HG02623 (cell line): ENCODE results near the gene BMERB1.
"Not testable (repeated sequence)": the region's sequence is repeated elsewhere in the genome, so short reads cannot be mapped to it uniquely, and the experiment has no call there.

Experiments used
- ATAC-seq: cut with Tn5 transposase; IDR thresholded peaks from one replicate; pipeline ENCODE4 v1.9.1; 2021; ENCODE audit warnings: moderate library complexity; ENCODE audit not compliant: unreplicated experiment

BMERB1 gene

GRCh38 chr16:15422222-15422621, 12.2 kb upstream of the BMERB1 start:
- ATAC-seq, result no peak

DNA sequence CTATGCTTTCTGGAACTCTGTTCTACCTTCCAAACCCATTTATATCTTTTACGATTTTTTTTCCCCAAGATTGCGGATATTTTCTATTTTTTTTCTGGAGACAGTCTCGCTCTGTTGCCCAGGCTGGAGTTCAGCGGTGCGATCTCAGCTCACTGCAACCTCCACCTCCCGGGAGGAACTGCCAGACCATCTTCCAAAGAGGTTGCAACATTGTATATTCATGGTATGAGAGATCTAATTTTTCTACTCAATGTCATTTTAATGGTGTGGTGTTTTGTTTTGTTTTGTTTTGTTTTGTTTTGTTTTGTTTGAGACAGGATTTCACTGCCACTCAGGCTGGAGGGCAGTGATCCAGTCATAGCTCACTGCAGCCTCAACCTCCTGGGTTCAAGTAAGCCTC, 8.5 kb upstream of the BMERB1 start:
- no peak for ATAC-seq

DNA sequence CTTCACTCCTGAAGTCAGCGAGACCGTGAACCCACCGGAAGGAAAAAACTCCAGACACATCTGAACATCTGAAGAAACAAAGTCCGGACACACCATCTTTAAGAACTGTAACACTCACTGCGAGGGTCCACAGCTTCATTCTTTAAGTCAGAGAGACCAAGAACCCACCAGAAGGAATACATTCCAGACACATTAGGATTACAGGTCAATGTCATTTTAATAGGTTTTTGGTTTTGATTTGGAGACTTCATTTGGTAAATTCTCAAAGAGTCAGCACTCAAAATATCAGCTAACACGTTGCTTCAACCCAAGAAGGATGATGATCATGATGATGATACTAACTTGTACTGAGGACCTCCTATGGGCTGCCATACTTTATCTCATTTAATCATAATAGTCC, 7.6 kb upstream of the BMERB1 start:
- no peak for ATAC-seq

DNA sequence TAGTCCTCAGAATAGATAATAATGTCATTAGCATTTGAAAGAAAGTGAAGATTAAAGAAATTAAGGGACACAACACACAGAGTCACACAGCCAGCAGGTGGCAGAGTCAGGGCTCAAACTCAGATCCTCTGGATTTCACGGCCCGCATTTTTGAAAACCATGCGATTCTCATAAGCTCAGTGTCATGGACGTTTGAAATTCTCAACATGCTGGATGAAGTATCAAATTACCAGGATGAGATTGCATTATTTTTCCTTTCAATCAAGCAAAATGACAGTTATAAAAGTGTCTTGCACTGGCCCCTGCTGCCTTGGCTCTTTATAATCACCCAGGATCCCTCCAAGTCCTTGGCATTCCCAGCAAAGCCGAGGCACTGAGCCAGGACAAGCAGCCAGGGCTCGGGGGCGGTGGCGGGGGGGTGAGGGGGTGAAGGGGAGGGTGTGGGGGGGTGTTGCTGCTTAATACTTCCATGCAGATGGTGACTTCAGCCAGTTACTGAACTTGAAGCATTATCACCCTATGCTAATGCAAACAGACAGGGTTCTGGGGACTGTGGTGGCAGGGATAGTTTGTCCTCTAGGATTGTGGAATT, 6.6 kb upstream of the BMERB1 start:
- no peak for ATAC-seq

DNA sequence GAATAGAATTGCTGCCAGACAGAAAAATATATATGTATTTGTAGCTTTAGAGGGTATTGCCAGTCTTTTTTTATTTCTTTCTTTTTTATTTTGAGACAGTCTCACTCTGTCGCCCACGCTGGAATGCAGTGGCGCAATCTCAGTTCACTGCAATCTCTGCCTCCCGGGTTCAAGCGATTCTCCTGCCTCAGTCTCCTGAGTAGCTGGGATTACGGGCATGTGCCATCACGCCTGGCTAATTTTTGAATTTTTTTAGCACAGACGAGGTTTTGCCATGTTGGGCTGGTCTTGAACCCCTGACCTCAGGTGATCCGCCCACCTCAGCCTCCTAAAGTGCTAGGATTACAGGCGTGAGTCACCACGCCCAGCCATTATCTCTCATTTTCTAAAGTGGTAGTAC, 3.5 kb upstream of the BMERB1 start:
- ATAC-seq, result not testable (repeated sequence)

- ATAC-seq, result no peak
Measured at GRCh38 chr16:15434079-15434424, 336 bp upstream of the BMERB1 start.

DNA sequence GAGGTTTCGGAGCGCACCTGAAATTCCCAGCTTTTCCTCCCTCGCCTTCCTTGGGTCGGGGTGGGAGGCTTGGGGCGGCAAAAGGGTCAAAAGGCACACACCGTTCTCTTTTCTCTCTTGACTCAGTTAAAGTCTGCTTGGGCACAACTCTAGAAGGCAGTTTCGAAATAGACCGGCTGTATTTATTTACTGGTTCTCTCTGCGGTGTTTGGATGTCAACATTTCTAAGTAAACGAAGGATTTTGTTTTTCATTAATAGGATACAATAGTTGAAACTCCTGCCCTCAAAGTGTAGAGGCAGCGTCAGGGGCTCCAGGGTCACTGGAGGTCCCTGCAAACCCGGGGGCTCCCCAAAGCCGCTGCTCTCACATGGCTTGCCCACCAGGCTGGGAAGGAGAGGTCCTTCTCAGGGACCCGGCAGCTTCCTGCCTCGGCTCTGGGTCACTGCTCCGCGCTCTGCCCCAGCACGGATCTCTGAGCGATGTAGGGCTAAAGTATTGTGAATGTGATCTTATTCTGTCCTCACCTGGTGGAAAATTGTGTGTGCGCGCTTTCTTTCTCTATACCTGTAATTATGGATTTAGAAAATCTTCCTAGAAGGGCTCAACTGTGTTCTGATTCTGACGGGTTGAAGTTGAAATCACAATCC, 952 bp downstream of the BMERB1 start:
- ATAC-seq, result no peak

- no peak for ATAC-seq
Measured at GRCh38 chr16:15439102-15439501, 4.7 kb downstream of the BMERB1 start.

DNA sequence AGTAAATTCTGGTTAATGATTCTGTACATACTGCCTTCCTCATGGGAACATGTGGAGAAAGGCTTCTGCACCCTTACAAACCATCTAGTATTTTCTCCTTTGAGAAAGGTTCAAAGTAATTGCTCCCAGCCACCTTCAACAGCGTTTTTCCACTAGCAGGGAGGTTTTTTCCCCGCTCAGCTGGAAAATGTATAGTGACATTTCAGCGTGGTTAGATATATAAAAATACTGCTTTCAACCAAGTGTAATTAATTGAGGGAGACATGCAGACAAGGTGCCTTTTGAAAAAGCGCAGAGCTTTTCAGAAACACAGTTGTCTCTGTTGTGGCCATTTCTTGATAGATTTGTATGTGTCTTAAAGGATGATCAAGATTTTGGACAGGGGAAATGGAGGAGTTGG, 5.1 kb downstream of the BMERB1 start:
- no peak for ATAC-seq

DNA sequence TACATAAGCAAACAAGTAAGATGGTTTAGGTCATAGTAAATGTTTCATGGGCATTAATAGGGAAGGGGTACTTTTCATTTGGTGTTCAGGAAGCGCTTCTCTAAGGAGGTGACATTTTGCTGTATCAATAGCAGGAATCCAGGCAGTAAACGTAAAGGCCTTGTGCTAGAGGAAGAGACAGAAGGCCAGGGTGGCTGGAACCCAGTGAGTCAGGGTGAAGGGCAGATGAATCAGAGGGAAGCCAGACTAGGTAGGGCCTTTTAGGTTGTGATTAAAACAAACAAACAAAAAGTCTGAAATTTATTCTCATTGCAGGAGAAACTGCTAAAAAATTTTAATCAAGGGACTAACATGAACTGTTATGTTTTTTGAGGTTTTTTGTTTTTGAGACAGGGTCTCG, 6.5 kb downstream of the BMERB1 start:
- no peak for ATAC-seq

- ATAC-seq, result not testable (repeated sequence)
Measured at GRCh38 chr16:15442140-15442539, 7.8 kb downstream of the BMERB1 start.

GRCh38 chr16:15443753-15444152, 9.4 kb downstream of the BMERB1 start:
- no peak for ATAC-seq

- ATAC-seq, result no peak
Measured at GRCh38 chr16:15444264-15444663, 9.9 kb downstream of the BMERB1 start.

DNA sequence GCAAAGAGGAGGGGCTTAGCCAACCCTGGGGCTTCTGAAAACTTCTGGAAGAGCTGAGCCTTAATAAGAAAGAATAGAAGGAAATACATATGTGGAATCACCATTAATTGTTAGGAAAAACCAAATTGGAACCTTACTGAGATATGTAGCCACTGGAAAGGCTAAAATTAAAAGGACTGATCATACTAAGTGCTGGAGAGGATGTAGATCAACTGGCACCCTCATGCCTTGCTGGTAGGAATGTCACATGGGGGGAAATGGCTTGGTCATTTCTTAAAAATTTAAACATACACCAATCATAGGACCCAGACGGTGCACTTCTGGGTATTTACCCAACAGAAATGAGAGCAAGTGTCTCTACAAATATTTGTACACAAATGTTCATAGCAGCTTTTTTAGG, 11.1 kb downstream of the BMERB1 start:
- ATAC-seq, result no peak

GRCh38 chr16:15446901-15447300, 12.5 kb downstream of the BMERB1 start:
- ATAC-seq, result no peak

DNA sequence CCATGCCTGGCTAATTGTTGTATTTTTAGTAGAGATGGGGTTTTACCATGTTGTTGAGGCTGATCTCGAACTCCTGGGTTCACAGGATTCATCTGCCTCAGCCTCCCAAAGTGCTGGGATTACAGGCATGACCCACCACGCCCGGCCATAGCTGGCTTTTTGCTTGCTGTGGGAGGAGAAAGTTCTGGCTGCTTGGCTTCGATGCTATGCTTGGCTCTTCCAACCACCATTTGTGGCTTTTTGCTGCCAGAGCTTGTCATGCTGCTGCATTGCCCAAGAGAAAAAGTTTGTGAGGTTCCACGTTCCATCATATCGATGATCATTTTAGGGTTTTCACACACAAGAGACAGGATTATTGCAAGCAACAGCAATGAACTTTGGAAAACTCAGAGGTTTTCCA, 16.2 kb downstream of the BMERB1 start:
- no peak for ATAC-seq

DNA sequence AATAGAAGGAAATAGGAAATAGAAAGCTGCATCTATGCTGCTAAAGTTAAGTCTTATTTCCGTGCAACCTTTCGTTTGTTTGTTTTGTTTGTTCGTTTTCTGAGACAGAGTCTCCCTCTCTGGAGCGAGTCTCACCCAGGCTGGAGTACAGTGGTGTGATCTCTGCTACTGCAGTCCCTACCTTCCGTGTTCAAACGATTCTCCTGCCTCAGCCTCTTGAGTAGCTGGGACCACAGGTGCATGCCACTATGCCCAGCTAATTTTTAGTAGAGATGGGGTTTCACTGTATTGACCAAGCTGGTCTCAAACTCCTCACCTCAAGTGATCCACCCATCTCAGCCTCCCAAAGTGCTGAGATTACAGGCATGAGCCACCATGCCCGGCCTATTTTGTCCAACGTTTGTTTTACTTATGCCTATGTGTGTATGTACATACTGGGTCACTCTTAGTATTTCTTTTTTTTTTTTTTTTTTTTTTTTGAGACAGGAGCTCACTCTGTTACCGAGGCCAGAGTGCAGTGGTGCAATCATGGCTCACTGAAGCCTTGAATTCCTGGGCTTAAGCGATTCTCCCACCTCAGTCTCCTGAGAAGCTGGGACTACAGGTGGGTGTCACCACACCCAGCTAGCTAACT, 16.8 kb downstream of the BMERB1 start:
- ATAC-seq, result no peak

GRCh38 chr16:15452246-15452855, 18.0 kb downstream of the BMERB1 start:
- ATAC-seq, result no peak

- ATAC-seq, result not testable (repeated sequence)
Measured at GRCh38 chr16:15453296-15453695, 18.9 kb downstream of the BMERB1 start.

DNA sequence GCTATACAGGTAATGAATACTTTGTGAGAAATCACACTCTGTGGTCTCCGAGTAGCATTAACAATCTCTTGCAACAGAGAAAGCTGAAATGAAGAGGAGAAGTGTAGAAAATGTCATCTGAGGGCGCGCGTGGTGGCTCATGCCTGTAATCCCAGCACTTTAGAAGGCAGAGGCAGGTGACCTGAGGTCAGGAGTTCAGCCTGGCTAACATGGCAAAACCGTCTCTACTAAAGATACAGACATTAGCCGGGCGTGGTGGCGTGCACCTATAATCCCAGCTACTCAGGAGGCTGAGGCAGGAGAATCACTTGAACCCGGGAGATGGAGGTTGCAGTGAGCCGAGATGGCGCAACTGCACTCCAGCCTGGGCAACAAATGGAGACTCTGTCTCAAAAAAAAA, 20.5 kb downstream of the BMERB1 start:
- not testable (repeated sequence) for ATAC-seq

- ATAC-seq, result no peak
Measured at GRCh38 chr16:15457400-15457799, 23.0 kb downstream of the BMERB1 start.

- no peak for ATAC-seq
Measured at GRCh38 chr16:15457958-15458357, 23.6 kb downstream of the BMERB1 start.
